Hematopoietic multipotent progenitor cell treated with erythropoietin and hydrocortisone succinate and interleukin-3 and kit ligand, for 6 days (in vitro differentiated cells): ENCODE results near the gene UCHL1.
"Not testable (repeated sequence)": the region's sequence is repeated elsewhere in the genome, so short reads cannot be mapped to it uniquely, and the experiment has no call there.

Experiments used
- DNase-seq: peaks from one replicate; pipeline ENCODE4 v3.0.0-alpha.2; 2015

The UCHL1 gene

DNA sequence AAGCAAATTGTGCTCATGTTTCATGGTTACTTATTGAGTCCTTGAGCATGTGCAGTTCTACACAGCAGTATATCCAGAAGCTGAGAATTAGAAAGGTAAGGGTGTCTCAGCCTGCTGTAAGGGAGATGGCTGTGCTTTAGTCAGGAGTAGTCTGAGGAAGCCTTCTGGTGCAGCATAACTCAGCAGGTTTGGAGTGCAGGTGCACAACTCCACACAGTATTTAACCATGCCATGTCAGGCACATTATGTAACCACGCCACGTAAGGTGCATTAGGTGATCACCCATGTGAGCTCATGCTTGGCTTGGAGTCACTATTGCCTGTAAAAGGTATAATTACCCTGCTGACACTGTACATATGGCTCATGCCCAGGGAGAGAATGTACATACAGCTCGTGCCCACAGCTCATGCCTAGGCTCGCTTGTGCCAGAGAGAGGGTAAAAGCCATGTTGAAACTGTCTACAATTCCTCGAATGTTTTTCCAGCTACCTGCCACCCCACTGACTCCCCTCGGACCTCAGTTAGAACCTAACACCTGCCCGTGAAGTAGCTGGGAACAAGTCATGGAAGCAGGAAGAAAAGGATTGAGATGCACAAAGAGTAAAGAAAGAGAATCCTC, 37.8 kb downstream of the UCHL1 start:
- DNase-seq = no peak

DNA sequence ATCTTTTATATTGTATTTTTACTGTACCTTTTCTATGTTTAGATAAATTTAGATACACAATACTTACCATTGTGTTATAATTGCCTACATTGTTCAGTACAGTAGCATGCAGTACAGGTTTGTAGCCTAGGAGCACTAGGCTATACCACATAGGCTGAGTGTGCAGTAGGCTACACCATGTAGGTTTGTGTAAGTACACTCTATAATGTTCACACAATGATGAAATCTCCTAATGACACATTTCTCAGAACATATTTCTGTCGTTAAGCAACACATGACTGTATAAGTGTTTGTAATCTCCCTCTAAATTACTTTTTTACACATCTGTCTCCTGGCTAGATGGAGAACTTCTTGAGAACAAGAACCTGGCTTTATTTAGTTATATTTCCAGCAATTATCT, 40.3 kb downstream of the UCHL1 start:
- no peak for DNase-seq

- no peak for DNase-seq
These were observed 41.1 kb downstream of the UCHL1 start for GRCh38 chr4:41297832-41298231.

- DNase-seq = no peak
These were observed 42.8 kb downstream of the UCHL1 start for GRCh38 chr4:41299486-41299885.

- no peak for DNase-seq
These were observed 44.4 kb downstream of the UCHL1 start for GRCh38 chr4:41301137-41301536.

GRCh38 chr4:41303372-41304118, 46.8 kb downstream of the UCHL1 start:
- DNase-seq = no peak

- DNase-seq = no peak
These were observed 47.5 kb downstream of the UCHL1 start for GRCh38 chr4:41304221-41304620.

- DNase-seq = no peak
These were observed 48.7 kb downstream of the UCHL1 start for GRCh38 chr4:41305476-41305875.

DNA sequence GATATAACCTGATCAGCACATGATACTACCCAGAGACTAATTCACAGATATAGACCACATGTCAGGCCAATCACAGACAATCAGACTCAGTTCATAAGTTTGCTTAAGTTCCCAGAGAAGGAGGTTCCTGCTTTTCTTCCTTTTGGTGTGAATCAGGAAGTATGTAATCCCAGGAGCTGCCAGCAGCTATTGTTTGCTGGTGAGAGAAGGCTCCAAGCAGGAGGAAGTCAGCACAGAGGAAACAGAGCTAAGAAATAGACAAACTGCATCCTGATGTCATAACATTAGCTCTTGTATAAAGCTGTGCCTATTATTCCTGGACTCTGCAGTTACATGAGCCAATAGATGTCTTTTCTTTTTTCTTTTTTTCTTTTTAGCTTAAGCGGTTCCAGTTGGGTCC, 50.9 kb downstream of the UCHL1 start:
- DNase-seq = no peak

DNA sequence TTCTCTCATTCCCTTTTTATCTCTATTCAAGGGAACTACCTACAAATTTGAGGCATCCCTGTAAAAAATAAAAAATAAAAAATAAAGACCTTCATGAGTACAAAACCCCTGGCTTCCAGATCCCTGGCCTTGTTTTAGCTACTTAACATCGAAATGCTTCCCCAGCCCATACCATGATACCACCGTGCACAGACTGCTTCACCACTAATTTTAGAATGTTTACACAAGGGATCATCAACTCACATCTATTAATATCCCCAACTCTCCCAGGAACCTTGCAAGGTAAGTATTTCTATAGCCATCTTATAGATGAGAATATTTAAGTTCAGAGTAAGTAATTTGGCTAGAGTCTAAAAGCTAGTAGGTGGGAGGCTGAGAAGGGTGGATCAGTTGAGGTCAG, 51.7 kb downstream of the UCHL1 start:
- DNase-seq = no peak

- not testable (repeated sequence) for DNase-seq
These were observed 58.7 kb downstream of the UCHL1 start for GRCh38 chr4:41315426-41315825.

DNA sequence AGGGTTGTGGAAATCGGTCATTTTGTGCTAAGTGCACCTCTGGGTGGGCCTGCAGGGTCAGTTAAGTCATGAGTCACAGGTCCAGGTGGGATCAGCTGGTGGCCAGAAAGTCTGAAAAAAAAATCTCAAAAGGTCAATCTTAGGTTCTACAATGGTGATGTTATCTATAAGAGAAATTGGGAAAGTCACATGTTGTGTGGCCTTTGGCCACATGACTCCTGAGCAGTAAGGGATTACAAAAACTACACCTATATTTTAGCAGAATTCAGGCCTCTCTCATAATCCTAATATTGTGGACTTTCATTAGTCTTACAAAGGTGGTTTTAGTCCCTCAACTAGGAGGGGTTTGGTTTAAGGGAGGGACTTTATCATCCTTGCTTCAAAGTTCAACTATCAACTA, 59.1 kb downstream of the UCHL1 start:
- DNase-seq = no peak
